Measurements from ENCODE around the gene AP3B1.

AP3B1 gene

GRCh38 chr5:77971776-77972468 lies 322.6 kb downstream of the AP3B1 start:
- DNase-seq (ENCODE audit: low read depth in 2 of 2): no peak

DNA sequence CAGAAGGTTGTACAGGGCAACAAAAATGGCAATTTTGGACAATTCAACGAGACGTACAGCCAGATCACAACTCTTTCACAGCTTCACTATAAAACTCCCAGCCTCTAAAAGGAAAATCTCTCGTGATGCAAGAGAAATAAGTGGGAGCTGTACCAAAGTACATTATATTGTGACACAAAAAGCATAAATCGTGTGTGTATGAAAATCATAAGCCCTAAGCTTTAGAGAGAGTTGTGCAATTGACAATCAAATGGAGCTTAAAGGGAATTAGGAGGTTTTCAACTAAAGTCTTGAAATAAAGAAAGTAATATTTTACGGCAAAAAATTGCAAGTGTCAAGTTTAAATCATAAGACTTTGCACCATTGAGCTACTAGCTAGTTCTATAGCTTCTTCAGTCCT lies 323.6 kb downstream of the AP3B1 start:
- no peak for DNase-seq (ENCODE audit: low read depth in 2 of 2)

- no peak for DNase-seq (ENCODE audit: low read depth in 2 of 2)
These were observed 330.7 kb downstream of the AP3B1 start for GRCh38 chr5:77963795-77964194.

DNA sequence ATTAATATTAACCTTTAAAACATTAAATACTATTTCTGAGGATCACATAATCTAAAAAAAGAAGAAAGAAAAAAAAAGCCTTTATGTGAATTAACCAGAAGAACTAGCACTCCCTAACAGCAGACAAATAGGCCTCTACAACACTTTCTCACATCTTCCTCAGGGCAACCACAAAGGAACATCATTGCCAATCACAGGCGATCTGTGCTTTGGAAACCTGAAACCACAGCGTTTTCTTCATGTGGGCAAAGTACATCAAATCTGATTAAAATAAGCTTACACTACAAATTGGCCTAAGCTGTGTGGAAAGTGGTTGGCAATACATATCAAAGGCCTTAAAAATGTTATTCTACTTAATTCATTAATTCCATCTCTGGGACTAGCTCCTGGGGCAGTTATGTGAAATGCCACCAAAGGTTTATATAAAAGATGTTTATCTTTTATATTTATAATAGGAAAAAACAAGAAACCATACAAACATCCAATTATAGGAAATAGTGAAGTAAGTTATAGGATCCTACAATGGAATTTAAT lies 333.6 kb downstream of the AP3B1 start:
- DNase-seq (ENCODE audit: low read depth in 2 of 2): no peak

GRCh38 chr5:77960305-77960704 lies 334.2 kb downstream of the AP3B1 start:
- DNase-seq (ENCODE audit: low read depth in 2 of 2): no peak

DNA sequence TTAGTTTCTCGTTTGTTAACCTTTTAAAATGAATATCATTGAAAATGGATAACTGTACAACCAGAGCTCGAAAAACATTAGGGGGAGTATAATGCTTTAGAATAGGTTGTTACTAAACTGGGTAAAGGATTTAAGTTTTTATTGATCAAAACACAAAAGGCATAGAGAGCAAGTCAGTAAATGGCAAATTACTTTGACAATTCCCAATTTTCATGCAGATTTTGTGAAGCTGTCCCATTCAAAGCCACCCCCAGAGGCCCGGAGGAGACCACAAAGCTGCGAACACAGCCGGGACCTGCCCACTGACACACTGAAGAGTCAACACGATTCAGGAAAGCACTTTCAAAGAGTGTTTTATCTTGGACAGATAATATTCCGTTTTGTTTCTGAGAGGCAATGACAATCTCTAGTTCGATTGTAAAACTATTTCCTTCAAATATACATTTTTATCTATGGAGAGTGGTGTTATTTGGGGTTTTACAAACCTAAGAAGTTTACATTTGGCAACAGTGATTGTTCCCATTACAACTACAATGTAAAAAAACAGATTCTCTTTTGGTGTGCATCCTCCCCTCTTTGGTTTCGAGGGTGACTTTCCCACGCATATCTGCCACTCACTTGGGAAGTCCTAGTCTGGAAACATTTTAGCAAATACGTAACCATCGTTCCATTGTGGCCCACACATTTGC lies 335.7 kb downstream of the AP3B1 start:
- DNase-seq (ENCODE audit: low read depth in 2 of 2): no peak

DNA sequence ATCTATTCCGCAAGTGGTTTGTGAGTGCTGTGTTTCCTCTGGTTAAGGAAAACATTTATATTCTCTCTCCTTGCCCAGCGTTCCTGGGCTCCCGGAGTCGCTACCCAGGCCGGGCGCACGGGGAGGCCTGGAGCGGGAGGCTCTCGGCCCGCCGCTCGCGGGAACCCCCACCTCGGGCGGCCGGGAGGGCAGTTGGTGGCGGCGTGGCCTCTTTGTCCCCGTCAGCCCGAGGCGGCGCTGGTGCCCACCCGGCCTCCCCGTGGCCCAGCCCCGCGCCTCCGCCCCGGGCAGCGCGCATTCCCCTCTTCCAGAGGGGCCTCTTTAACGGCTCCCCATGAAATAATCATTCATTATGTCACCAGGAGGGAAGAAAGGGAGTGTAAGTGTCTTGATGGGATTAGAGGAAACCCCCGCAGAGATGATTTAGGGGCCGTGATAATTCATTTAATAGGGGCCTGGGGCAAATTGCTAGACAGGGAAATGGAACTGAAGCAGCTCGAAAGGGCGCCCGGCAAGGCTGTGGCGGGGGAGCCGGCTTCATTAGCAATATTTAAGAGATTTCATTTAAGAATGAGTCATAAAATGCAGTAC lies 336.5 kb downstream of the AP3B1 start:
- no peak for DNase-seq (ENCODE audit: low read depth in 2 of 2)

GRCh38 chr5:77957516-77957915 lies 337.0 kb downstream of the AP3B1 start:
- no peak for DNase-seq (ENCODE audit: low read depth in 2 of 2)

DNA sequence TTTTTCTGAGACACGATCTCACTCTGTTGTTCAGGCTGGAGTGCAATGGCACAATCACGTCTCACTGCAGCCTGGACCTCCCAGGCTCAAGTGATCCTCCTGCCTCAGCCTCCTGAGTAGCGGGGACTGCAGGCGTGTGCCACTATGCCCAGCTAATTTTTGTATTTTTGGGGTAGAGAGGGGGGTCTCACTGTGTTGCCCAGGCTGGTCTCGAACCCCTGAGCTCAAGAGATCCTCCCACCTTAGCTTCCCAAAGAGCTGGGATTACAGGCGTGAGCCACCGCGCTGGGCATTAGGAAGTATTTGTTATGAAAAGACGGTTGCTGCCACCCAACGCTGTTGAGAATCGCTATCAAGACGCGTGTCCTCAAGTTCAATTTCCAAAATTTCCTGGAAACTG lies 337.4 kb downstream of the AP3B1 start:
- DNase-seq (ENCODE audit: low read depth in 2 of 2): no peak

GRCh38 chr5:77955577-77955976 lies 338.9 kb downstream of the AP3B1 start:
- no peak for DNase-seq (ENCODE audit: low read depth in 2 of 2)

DNA sequence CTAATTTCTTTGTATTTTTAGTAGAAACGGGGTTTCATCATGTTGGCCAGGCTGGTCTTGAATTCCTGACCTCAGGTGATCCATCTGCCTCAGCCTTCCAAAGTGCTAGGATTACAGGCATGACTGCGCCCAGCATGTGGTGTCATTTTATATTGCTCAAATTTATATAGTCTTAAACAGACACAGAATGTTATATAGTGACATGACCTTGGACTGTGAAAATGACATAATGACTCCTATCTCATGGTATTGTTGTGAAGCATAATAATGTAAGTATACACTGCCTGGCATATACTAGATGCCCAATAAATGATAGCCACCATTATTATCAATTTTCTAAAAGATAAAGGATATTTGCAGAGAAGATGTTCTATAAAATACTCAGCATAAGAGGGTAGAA lies 341.1 kb downstream of the AP3B1 start:
- no peak for DNase-seq (ENCODE audit: low read depth in 2 of 2)

DNA sequence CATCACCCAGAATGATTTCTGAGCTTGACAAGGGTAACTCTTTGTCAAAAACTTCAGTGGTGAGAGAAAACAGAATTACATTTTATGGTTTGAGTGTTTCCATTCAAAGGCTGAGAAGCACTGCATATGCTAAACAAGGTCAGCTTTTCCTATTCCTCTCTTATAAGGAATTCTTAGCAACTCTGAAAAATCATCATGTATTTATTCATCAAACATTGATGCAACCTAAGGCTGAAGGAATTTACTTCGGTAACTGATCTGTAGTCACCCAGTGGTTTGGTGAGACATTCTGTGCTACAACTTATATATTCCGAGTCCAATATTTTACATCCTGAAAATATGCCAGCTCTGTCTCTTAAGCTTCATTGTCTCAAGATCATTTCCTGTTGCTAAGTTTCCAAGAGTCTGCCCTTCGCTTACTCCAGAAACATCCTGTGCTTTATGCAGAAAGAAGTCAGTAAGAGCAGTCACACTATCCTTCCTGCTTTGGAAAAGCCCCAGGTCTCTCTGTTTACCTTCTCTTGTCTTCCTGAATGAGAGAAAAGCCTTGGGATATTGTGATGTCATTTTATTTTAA lies 341.8 kb downstream of the AP3B1 start:
- no peak for DNase-seq (ENCODE audit: low read depth in 2 of 2)
